Activated CD4-positive, alpha-beta T cell treated with anti-CD3 and anti-CD28 coated beads, Interleukin-2, amount 50 U/mL, for 16 hours (primary cell): ENCODE results near the gene ABCA3.

Source experiments
- DNase-seq: peaks from one replicate; pipeline ENCODE4 v3.0.0-alpha.2; 2020

ABCA3 gene

GRCh38 chr16:2233046-2233775 lies 107.3 kb downstream of the ABCA3 start:
- no peak for DNase-seq

GRCh38 chr16:2232094-2232990 lies 108.2 kb downstream of the ABCA3 start:
- DNase-seq, result no peak

- no peak for DNase-seq
These were observed 109.3 kb downstream of the ABCA3 start for GRCh38 chr16:2231016-2231931.

GRCh38 chr16:2230376-2230775 lies 110.2 kb downstream of the ABCA3 start:
- no peak for DNase-seq

GRCh38 chr16:2229632-2230250 lies 110.8 kb downstream of the ABCA3 start:
- DNase-seq, result no peak

GRCh38 chr16:2229091-2229490 lies 111.4 kb downstream of the ABCA3 start:
- DNase-seq, result no peak

- DNase-seq, result no peak
These were observed 112.2 kb downstream of the ABCA3 start for GRCh38 chr16:2228161-2228824.

- DNase-seq, result no peak
These were observed 113.6 kb downstream of the ABCA3 start for GRCh38 chr16:2226918-2227317.

- DNase-seq, result no peak
These were observed 114.2 kb downstream of the ABCA3 start for GRCh38 chr16:2226245-2226793.
